Ishikawa (cell line): ENCODE measurements around the gene YPEL3.

Experiments used
- EP300 ChIP-seq: IDR thresholded peaks from 2 replicates; pipeline ENCODE4 v1.6.1; 2012; ENCODE audit warnings: borderline replicate concordance
- FOXM1 ChIP-seq: IDR thresholded peaks from 2 replicates; pipeline ENCODE4 v1.6.1; 2012; ENCODE audit warnings: low read depth, borderline replicate concordance
- RAD21 ChIP-seq: IDR thresholded peaks from 2 replicates; pipeline ENCODE4 v1.6.1; 2012; ENCODE audit warnings: low read depth
- TAF1 ChIP-seq: IDR thresholded peaks from 2 replicates; pipeline ENCODE4 v1.6.1; 2012; ENCODE audit warnings: low read depth, mild to moderate bottlenecking
- TCF12 ChIP-seq: IDR thresholded peaks from 2 replicates; pipeline ENCODE4 v1.6.1; 2012; ENCODE audit warnings: low read depth
- TEAD4 ChIP-seq: IDR thresholded peaks from 2 replicates; pipeline ENCODE4 v1.6.1; 2012
- YY1 ChIP-seq: IDR thresholded peaks from 2 replicates; pipeline ENCODE4 v1.6.1; 2012; ENCODE audit warnings: low read depth
- ZBTB7A ChIP-seq: IDR thresholded peaks from 2 replicates; pipeline ENCODE4 v1.6.1; 2012; ENCODE audit warnings: low read depth
- TF ChIP-seq, protein P1 (sequence below): IDR thresholded peaks from 2 replicates; pipeline ENCODE4 v1.6.1; 2012
- TF ChIP-seq, protein P2 (sequence below): IDR thresholded peaks from 2 replicates; pipeline ENCODE4 v1.6.1; 2012; ENCODE audit warnings: low read depth, mild to moderate bottlenecking

DNA sequence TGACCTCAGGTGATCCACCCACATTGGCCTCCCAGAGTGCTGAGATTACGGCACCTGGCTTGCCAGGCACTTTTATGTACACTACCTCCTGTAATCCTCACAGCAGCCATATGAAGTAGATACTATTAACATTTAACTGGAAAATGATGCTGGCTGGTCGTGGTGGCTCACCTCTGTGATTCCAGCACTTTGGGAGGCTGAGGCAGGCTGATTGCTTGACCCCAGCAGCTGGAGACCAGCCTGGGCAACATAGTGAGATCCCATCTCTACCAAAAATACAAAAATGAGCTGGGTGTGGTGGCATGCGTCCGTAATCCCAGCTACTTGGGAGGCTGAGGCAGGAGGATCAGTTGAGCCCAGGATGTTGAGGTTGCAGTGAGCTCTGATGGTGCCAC, 29.0 kb upstream of the YPEL3 start:
- TF ChIP-seq EP300 (no peak), RAD21 (no peak), FOXM1 (no peak), TCF12 (no peak), YY1 (no peak), TEAD4 (no peak), TAF1 (no peak), ZBTB7A (no peak)
- TF ChIP-seq, protein P1, sequence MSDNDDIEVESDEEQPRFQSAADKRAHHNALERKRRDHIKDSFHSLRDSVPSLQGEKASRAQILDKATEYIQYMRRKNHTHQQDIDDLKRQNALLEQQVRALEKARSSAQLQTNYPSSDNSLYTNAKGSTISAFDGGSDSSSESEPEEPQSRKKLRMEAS: no peak
- TF ChIP-seq, protein P2, sequence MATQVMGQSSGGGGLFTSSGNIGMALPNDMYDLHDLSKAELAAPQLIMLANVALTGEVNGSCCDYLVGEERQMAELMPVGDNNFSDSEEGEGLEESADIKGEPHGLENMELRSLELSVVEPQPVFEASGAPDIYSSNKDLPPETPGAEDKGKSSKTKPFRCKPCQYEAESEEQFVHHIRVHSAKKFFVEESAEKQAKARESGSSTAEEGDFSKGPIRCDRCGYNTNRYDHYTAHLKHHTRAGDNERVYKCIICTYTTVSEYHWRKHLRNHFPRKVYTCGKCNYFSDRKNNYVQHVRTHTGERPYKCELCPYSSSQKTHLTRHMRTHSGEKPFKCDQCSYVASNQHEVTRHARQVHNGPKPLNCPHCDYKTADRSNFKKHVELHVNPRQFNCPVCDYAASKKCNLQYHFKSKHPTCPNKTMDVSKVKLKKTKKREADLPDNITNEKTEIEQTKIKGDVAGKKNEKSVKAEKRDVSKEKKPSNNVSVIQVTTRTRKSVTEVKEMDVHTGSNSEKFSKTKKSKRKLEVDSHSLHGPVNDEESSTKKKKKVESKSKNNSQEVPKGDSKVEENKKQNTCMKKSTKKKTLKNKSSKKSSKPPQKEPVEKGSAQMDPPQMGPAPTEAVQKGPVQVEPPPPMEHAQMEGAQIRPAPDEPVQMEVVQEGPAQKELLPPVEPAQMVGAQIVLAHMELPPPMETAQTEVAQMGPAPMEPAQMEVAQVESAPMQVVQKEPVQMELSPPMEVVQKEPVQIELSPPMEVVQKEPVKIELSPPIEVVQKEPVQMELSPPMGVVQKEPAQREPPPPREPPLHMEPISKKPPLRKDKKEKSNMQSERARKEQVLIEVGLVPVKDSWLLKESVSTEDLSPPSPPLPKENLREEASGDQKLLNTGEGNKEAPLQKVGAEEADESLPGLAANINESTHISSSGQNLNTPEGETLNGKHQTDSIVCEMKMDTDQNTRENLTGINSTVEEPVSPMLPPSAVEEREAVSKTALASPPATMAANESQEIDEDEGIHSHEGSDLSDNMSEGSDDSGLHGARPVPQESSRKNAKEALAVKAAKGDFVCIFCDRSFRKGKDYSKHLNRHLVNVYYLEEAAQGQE: no peak
